Neural crest cell (in vitro differentiated cells): Measurements from ENCODE around the gene UNC5A. TPM values are rescaled to one million over a fixed set of nuclear protein-coding genes. Genes with fewer than 3 reads are reported as not detected.

Experiments used
- DNase-seq: peaks from one replicate; pipeline ENCODE4 v3.0.0; 2021; ENCODE audit warnings: low read depth, mixed read lengths, low spot score
- H3K27ac Mint-ChIP-seq: one replicate; pipeline ENCODE4 v1.8.0; 2021; ENCODE audit warnings: mild to moderate bottlenecking, mixed read lengths; ENCODE audit not compliant: unreplicated experiment
- H3K27me3 Mint-ChIP-seq: 2 replicates; pipeline ENCODE4 v1.8.0; 2021; ENCODE audit warnings: low read depth, mild to moderate bottlenecking, mixed read lengths
- H3K36me3 Mint-ChIP-seq: 2 replicates; pipeline ENCODE4 v1.8.0; 2021; ENCODE audit warnings: low read depth, mild to moderate bottlenecking, mixed read lengths
- H3K4me1 Mint-ChIP-seq: 2 replicates; pipeline ENCODE4 v1.8.0; 2021; ENCODE audit warnings: mixed read lengths
- H3K4me3 Mint-ChIP-seq: one replicate; pipeline ENCODE4 v1.8.0; 2021; ENCODE audit warnings: mild to moderate bottlenecking, mixed read lengths
- H3K9me3 Mint-ChIP-seq: 2 replicates; pipeline ENCODE4 v1.8.0; 2021; ENCODE audit warnings: mixed read lengths
- CTCF ChIP-seq: fragments of 200-600 bp; sonication (generic); conservative IDR thresholded peaks from 2 replicates; pipeline ENCODE4 v1.5.0; 2021; ENCODE audit warnings: antibody characterized with exemption, mild to moderate bottlenecking
- total RNA-seq: library from RNA; stranded (reverse); gene quantifications from 2 replicates; pipeline ENCODE4 v1.2.1, GENCODE V29; 2021

The UNC5A gene
- total RNA-seq, 1 donor from 2014 or later: 0.70 TPM

DNA sequence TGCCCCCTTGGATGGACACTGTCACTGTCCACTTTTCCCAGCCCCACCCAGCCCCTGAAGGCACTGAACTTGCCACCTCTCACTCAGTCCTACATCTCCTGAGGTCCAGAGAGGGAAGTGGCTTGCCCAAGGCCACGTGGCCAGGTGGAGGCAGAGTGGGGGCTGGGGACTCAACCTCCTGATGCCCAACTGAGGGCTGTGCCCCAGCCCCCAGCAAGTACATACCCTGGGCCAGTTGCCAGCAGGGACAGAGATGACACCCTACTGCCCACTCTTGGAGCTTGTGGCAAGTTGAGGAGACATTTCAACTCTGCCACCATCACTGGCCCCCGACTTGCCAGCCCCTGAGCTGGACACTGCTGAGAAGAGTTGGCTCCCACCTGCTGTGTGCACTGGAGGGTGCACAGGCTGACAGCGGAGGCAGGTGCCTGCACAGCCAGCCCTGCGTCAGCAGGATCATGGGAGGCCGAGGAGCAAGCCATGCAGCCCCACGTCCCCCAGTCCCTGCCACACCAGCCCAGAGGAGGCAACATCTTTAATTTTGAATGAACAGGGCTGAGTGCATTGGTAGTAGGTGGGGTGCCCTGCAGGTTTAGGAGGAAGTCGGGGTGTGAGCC lies 39.4 kb downstream of the UNC5A start:
- no peak overlapping the region for H3K4me3 Mint-ChIP-seq
- TF ChIP-seq CTCF: no peak
- H3K27ac Mint-ChIP-seq: no peak overlapping the region
- no peaks in the 10 kb centered on the region for H3K9me3 Mint-ChIP-seq
- DNase-seq: no peak
- peaks cover 3% of the 10 kb centered on the region for H3K4me1 Mint-ChIP-seq
- H3K36me3 Mint-ChIP-seq: no peaks in the 10 kb centered on the region
- peaks cover 31% of the 10 kb centered on the region for H3K27me3 Mint-ChIP-seq

- no peak for TF ChIP-seq CTCF
- Mint-ChIP-seq H3K27me3 (peaks cover 25% of the 10 kb centered on the region), H3K9me3 (no peaks in the 10 kb centered on the region), H3K27ac (peak overlapping the region; percentile 28), H3K36me3 (no peaks in the 10 kb centered on the region), H3K4me1 (peaks cover 3% of the 10 kb centered on the region), H3K4me3 (no peak overlapping the region)
- DNase-seq: no peak
Measured at GRCh38 chr5:176850371-176851245, 40.2 kb downstream of the UNC5A start.

DNA sequence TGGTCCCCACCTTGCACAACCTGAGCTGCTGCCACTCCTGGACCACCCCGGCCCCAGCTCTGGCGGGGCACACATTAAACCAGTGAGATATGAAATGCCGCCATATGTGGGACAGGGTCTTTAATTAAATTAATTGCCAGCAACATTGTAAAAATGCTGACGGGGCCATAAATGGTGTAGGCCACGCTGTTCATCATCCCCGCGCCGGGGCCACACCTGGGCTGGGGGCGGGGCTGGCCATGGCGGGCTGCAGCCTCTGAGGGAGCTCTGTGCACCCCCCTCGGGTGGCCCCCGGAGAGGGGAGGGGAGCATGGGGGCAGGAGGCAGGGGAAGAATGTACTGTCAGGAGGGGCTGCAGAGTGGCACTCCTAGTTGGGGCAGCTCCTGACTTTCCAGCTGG lies 41.0 kb downstream of the UNC5A start:
- Mint-ChIP-seq H3K4me1 (peaks cover 3% of the 10 kb centered on the region), H3K27ac (no peak overlapping the region), H3K9me3 (no peaks in the 10 kb centered on the region), H3K36me3 (no peaks in the 10 kb centered on the region), H3K4me3 (no peak overlapping the region), H3K27me3 (peaks cover 18% of the 10 kb centered on the region)
- no peak for DNase-seq
- TF ChIP-seq CTCF: no peak

DNA sequence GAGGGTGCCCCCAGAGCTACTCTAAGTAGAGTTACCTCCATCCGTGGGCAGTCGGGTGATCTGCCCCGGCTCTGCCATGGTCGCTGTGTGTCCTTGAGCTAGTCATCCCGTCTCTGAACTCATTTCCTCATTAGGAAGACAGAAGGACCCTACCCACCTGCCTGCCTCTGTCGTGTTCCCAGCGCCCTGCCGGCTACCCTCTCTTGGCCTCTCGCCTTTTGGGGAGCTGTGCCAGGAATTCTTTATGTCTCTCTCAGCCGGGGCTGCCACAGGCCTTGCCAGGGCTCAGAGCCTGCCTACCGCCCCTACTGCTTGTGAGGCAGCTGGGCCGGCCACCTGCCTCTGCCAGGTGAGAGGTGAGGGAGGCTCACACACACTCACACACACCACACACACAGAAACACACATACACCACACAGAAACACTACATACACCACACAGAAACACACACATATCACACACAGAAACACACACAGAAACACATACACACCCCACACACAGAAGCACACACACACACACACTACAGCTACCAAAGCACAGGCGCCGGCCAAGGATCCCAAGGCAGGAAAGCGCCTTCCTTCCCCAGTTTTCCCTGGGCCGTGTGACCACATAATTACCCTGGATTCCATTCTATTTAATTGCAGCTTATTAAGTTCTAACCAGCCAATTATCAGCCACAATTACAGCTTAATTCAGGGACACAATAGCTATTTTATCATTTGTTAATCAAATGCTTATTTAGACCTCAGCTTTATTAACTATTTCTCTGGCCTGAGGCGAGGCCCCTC lies 41.7 kb downstream of the UNC5A start:
- H3K27ac Mint-ChIP-seq: no peak overlapping the region

More for the DNA sequence above, 41.7 kb downstream of the UNC5A start:
- no peak for DNase-seq
- Mint-ChIP-seq H3K4me3 (no peak overlapping the region), H3K27me3 (peaks cover 18% of the 10 kb centered on the region), H3K4me1 (peaks cover 3% of the 10 kb centered on the region), H3K36me3 (no peaks in the 10 kb centered on the region), H3K9me3 (no peaks in the 10 kb centered on the region)
- TF ChIP-seq CTCF: no peak
